ENCODE results near the gene CNOT10. TPM values are rescaled to one million over a fixed set of nuclear protein-coding genes. Genes with fewer than 3 reads are reported as not detected.

CNOT10 gene
- total RNA-seq, 1 donor from 2014 or later: 30.3 TPM

DNA sequence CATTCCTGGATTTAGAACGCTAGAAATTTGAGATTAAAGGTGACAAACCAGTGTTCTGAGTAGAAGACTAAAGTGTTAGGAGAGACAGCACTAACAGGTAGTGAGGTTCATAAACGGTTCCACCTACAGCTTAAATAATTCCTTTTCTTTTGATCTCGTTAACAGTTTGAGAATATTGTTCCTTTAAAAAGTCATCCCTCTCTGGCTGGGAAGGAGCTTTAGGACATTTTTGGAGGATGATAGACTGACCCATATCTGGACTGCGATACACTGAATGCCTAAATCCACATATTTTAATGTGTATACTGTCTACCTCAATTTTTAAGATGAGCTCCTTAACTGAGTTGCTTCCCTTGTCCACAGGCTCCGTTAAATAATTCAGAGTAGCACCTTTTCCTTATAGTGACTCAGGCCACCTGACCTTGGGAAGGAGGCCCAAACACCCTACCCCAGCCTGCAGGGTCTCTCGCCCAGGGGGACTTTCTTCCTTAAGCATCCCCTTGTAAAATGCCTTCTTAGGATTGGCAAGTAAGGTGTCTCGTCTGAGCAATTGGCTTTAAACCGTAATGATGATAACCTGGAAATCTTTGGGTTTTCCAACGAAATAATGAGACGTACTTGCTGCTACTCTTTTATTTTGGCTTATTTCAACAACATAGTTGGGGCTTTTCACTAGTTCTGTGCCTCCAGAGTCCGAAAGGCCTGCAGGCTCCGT is 136.1 kb downstream of the CNOT10 start:
- peak overlapping the region in 1 of 3 donors; percentile 2 for H3K4me3 ChIP-seq (ENCODE audit: low read length in 3 of 3)
- no peaks in the 10 kb centered on the region for H3K36me3 ChIP-seq (ENCODE audit: control insufficient read depth in 3 of 3, insufficient read depth in 3 of 3, low read length in 3 of 3)
- H3K27ac ChIP-seq (ENCODE audit: low read depth, low read length): no peak overlapping the region
- H3K27me3 ChIP-seq (ENCODE audit: control insufficient read depth in 3 of 3, insufficient read depth in 3 of 3, low read length in 3 of 3): peaks cover 57 to 75% (median 58%) of the 10 kb centered on the region in 3 donors
- H3K9me3 ChIP-seq (ENCODE audit: control insufficient read depth in 3 of 3, low read length in 3 of 3): no peaks in the 10 kb centered on the region
- H3K9ac ChIP-seq (ENCODE audit: low read depth in 1 of 3, low read length in 3 of 3): no peak overlapping the region
- peaks cover 10 to 22% (median 12%) of the 10 kb centered on the region in 3 donors for H3K4me1 ChIP-seq (ENCODE audit: control insufficient read depth in 3 of 3, insufficient read depth in 3 of 3, low read length in 3 of 3)

DNA sequence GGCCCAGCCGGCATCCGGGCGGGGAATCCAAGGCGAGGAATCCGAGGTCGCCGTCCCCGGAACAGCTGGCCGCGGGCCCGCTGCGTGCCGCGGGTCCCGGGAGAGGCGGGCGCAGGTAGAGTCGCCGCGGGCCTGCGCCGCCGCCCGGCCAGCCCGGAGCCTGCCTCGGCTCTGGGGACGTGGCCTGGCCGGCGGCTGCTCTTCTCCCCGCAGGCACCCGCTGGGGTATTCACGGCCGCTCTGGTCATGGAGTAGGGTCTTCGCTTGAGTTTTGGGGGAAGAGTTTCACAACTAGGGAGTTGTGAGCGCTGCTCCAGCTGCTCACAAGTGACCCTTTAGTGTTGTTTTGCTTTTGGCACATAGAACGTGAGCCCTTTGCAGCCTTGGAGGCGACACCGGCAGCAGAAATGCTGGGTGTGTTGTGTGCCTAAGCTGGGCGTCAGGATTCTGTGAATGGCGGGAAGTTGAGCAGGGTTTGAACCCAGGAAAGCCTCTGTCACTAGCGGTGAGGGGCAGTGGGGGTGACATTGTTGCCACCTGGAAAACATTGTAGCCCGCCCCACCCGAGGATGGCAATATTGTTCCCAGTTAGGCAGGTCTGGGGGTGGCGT is 136.8 kb downstream of the CNOT10 start:
- H3K36me3 ChIP-seq (ENCODE audit: control insufficient read depth in 3 of 3, insufficient read depth in 3 of 3, low read length in 3 of 3): no peaks in the 10 kb centered on the region
- no peak overlapping the region for H3K27ac ChIP-seq (ENCODE audit: low read depth, low read length)
- H3K4me1 ChIP-seq (ENCODE audit: control insufficient read depth in 3 of 3, insufficient read depth in 3 of 3, low read length in 3 of 3): peaks cover 10 to 21% (median 12%) of the 10 kb centered on the region in 3 donors
- no peak overlapping the region for H3K9ac ChIP-seq (ENCODE audit: low read depth in 1 of 3, low read length in 3 of 3)
- H3K9me3 ChIP-seq (ENCODE audit: control insufficient read depth in 3 of 3, low read length in 3 of 3): no peaks in the 10 kb centered on the region
- peak overlapping the region in 1 of 3 donors; percentile 2 for H3K4me3 ChIP-seq (ENCODE audit: low read length in 3 of 3)
- H3K27me3 ChIP-seq (ENCODE audit: control insufficient read depth in 3 of 3, insufficient read depth in 3 of 3, low read length in 3 of 3): peaks cover 57 to 72% (median 58%) of the 10 kb centered on the region in 3 donors

DNA sequence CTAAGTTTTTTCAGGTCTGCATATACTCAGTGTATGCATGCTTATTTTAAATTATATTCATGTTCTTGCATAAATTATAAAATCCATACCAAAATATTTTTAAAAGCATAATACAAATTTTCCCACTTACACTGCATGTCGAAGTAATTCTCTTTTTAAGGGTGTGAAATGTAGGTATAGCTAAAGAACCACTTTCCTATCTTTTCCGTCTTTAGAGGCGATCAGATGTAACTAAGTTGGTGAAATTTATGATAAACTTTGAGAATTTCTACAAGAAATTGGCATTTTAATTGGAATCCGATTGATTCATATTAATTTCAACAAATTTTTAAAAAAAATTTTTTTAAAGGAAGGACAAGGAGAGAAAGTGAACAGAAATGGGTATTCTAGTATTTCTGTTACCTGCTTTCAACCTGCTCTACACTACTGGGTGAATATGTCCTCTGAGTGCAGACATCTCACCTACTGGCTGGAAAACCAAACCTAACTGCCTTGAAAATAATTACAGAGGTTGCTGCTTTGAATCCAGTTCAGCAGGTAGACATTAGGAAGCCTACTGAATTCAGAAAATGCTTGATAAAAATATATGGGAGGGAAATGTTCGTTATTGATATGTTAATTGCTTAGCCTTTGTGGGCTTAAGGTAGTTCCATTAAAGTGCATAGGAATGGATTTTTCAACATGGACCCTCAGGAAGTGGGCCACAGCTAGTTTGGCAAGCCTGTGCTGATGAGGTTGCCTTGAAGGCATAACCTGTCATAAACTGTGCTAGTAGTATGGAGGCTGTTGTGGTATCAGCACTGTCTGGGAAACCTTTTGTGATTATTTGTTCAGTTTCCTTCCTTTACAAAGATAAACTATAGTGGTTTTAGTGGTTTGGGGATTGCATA is 137.9 kb downstream of the CNOT10 start:
- Histone ChIP-seq H3K27ac (ENCODE audit: low read depth, low read length) (no peak overlapping the region), H3K4me1 (ENCODE audit: control insufficient read depth in 3 of 3, insufficient read depth in 3 of 3, low read length in 3 of 3) (peaks cover 6 to 13% (median 6%) of the 10 kb centered on the region in 3 donors), H3K9ac (ENCODE audit: low read depth in 1 of 3, low read length in 3 of 3) (no peak overlapping the region), H3K4me3 (ENCODE audit: low read length in 3 of 3) (no peak overlapping the region), H3K9me3 (ENCODE audit: control insufficient read depth in 3 of 3, low read length in 3 of 3) (no peaks in the 10 kb centered on the region), H3K36me3 (ENCODE audit: control insufficient read depth in 3 of 3, insufficient read depth in 3 of 3, low read length in 3 of 3) (no peaks in the 10 kb centered on the region), H3K27me3 (ENCODE audit: control insufficient read depth in 3 of 3, insufficient read depth in 3 of 3, low read length in 3 of 3) (peaks cover 47 to 61% (median 49%) of the 10 kb centered on the region in 3 donors)

Other genes with a start within 250 kb of the CNOT10 start
- gene CMTM6, start 182.3 kb upstream of the CNOT10 start, total RNA-seq: 26.6 TPM
- gene DYNC1LI1, start 114.3 kb upstream of the CNOT10 start, total RNA-seq: 25.6 TPM
- 0.52 TPM for gene TRIM71, start 132.8 kb downstream of the CNOT10 start, total RNA-seq

Data from skeletal muscle tissue (tissue), 4 donors.